Measurements from ENCODE around the gene MED29. TPM values are rescaled to one million over a fixed set of nuclear protein-coding genes. Genes with fewer than 3 reads are reported as not detected.

MED29 gene
- total RNA-seq, 1 experiment from 2014 or later: 37.1 TPM

GRCh38 chr19:39448271-39448670 is 57.1 kb downstream of the MED29 start:
- Histone ChIP-seq H3K4me3 (ENCODE audit: low read depth, low read length, poor library complexity, severe bottlenecking) (no peak overlapping the region), H3K27ac (ENCODE audit: low read depth, low read length, poor library complexity, severe bottlenecking) (no peak overlapping the region), H3K4me1 (ENCODE audit: insufficient read depth, low read length, poor library complexity, severe bottlenecking) (peaks cover 10% of the 10 kb centered on the region), H3K9me3 (ENCODE audit: low read depth, low read length, poor library complexity, severe bottlenecking) (no peaks in the 10 kb centered on the region), H3K36me3 (ENCODE audit: insufficient read depth, low read length, poor library complexity, severe bottlenecking) (peaks cover 4% of the 10 kb centered on the region), H3K27me3 (replicated peaks; ENCODE audit: insufficient read depth, low read depth, low read length, poor library complexity) (no peaks in the 10 kb centered on the region)
- intact Hi-C loops (cut with micrococcal nuclease; ENCODE audit: unreplicated experiment): no loop called here
- ChIA-PET POLR2A (ENCODE audit: low non-redundant PET) (no interaction called here), CTCF (no interaction called here)
- TF ChIP-seq CTCF (conservative IDR thresholded peaks at IDR 0.05; ENCODE audit: low read depth, low read length): no peak
- TF ChIP-seq EZH2 (IDR thresholded peaks at IDR 0.05; ENCODE audit: borderline replicate concordance, low read depth, low read length, poor library complexity, severe bottlenecking): no peak
- no peak for DNase-seq (ENCODE audit: low spot score)
- no TSS peak for BruUV-seq (replicated peaks)

GRCh38 chr19:39449116-39449797 is 58.1 kb downstream of the MED29 start:
- peaks cover 9% of the 10 kb centered on the region for H3K36me3 ChIP-seq (ENCODE audit: insufficient read depth, low read length, poor library complexity, severe bottlenecking)
- H3K27me3 ChIP-seq (replicated peaks; ENCODE audit: insufficient read depth, low read depth, low read length, poor library complexity): no peaks in the 10 kb centered on the region
- TF ChIP-seq EZH2 (IDR thresholded peaks at IDR 0.05; ENCODE audit: borderline replicate concordance, low read depth, low read length, poor library complexity, severe bottlenecking): no peak
- TF ChIP-seq CTCF (conservative IDR thresholded peaks at IDR 0.05; ENCODE audit: low read depth, low read length): no peak
- intact Hi-C loops (cut with micrococcal nuclease; ENCODE audit: unreplicated experiment): no loop called here
- DNase-seq (ENCODE audit: low spot score): no peak
- H3K27ac ChIP-seq (ENCODE audit: low read depth, low read length, poor library complexity, severe bottlenecking): no peak overlapping the region
- no peak overlapping the region for H3K4me3 ChIP-seq (ENCODE audit: low read depth, low read length, poor library complexity, severe bottlenecking)
- no peaks in the 10 kb centered on the region for H3K9me3 ChIP-seq (ENCODE audit: low read depth, low read length, poor library complexity, severe bottlenecking)
- CTCF ChIA-PET: interaction anchor here (0.7 kb wide), 1 partner anchor 20 kb away, joined by 3 read pairs; no protein-coding TSS in a partner anchor
- POLR2A ChIA-PET (ENCODE audit: low non-redundant PET): no interaction called here
- BruUV-seq (replicated peaks): no TSS peak
- peaks cover 10% of the 10 kb centered on the region for H3K4me1 ChIP-seq (ENCODE audit: insufficient read depth, low read length, poor library complexity, severe bottlenecking)

Small RNAs within 50 kb of the gene (microRNA-seq; reads per million reads assigned to microRNA genes)
- not detected for gene MIR4530

Other genes starting within 250 kb of the MED29 start
- not detected in 2 replicates for gene NCCRP1, start 194.4 kb upstream of the MED29 start, total RNA-seq (2021)
- not detected in 2 replicates for gene SYCN, start 187.1 kb upstream of the MED29 start, total RNA-seq (2021)
- gene IFNL3, start 146.4 kb upstream of the MED29 start, total RNA-seq (2021): not detected in 2 replicates
- gene IFNL4, start 142.5 kb upstream of the MED29 start, total RNA-seq (2021): not detected in 2 replicates
- gene IFNL2, start 123.0 kb upstream of the MED29 start, total RNA-seq (2021): not detected in 2 replicates
- gene IFNL1, start 95.0 kb upstream of the MED29 start, total RNA-seq (2021): not detected in 2 replicates
- gene LRFN1, start 70.5 kb upstream of the MED29 start, total RNA-seq (2021): 3.7 and 5.0 TPM in 2 replicates
- gene GMFG, start 55.3 kb upstream of the MED29 start, total RNA-seq (2021): 0.55 TPM in 1 of 2 replicates, not detected in the other
- gene SAMD4B, start 49.0 kb upstream of the MED29 start, total RNA-seq (2021): 157 and 168 TPM in 2 replicates
- gene PAF1, start 272 bp upstream of the MED29 start, total RNA-seq (2021): 70.2 and 73.3 TPM in 2 replicates
- gene ZFP36, start 15.5 kb downstream of the MED29 start, total RNA-seq (2021): 7.1 and 8.1 TPM in 2 replicates
- 99.1 and 99.4 TPM in 2 replicates for gene PLEKHG2, start 21.3 kb downstream of the MED29 start, total RNA-seq (2021)
- gene RPS16, start 44.6 kb downstream of the MED29 start, total RNA-seq (2021): 1,898 and 1,963 TPM in 2 replicates
- 160 and 169 TPM in 2 replicates for gene SUPT5H, start 54.2 kb downstream of the MED29 start, total RNA-seq (2021)
- gene TIMM50, start 89.5 kb downstream of the MED29 start, total RNA-seq (2021): 165 and 174 TPM in 2 replicates
- gene DLL3, start 107.6 kb downstream of the MED29 start, total RNA-seq (2021): 0.69 and 0.96 TPM in 2 replicates
- not detected in 2 replicates for gene SELENOV, start 123.8 kb downstream of the MED29 start, total RNA-seq (2021)
- 3.4 and 4.2 TPM in 2 replicates for gene EID2B, start 141.5 kb downstream of the MED29 start, total RNA-seq (2021)
- gene EID2, start 148.8 kb downstream of the MED29 start, total RNA-seq (2021): 25.0 and 25.2 TPM in 2 replicates
- gene LGALS13, start 211.1 kb downstream of the MED29 start, total RNA-seq (2021): not detected in 2 replicates

All from A673 (cell line).